Lung (tissue), 12 donors: ENCODE data around the gene PGM2L1. TPM values are rescaled to one million over a fixed set of nuclear protein-coding genes. Genes with fewer than 3 reads are reported as not detected.

Experiments used
- ATAC-seq: fragments of 200-7000 bp; cut with Tn5 transposase; one replicate; pipeline ENCODE4 v1.9.1; 2020; ENCODE audit warnings: moderate number of reproducible peaks; ENCODE audit not compliant: insufficient read depth, low FRiP score
- DNase-seq, 3 donors: peaks; one replicate each; pipeline ENCODE4 v3.0.0-alpha.2; 2013 to 2017
- H3K27ac ChIP-seq, 2 donors: one replicate each; pipeline ENCODE4 v1.5.1; 2013; ENCODE audit warnings: mild to moderate bottlenecking in 2 of 2, moderate library complexity in 2 of 2, control low read depth in 1 of 2, inconsistent platforms in 1 of 2, low read depth in 1 of 2, low read length in 1 of 2
- H3K27me3 ChIP-seq, 3 donors: one replicate each; pipeline ENCODE4 v1.5.1; 2013; ENCODE audit warnings: low read length in 2 of 3; ENCODE audit not compliant: control insufficient read depth in 3 of 3, insufficient read depth in 3 of 3
- H3K36me3 ChIP-seq, 4 donors: one replicate each; pipeline ENCODE4 v1.5.1; 2013; ENCODE audit warnings: low read length in 4 of 4, mild to moderate bottlenecking in 1 of 4, moderate library complexity in 1 of 4; ENCODE audit not compliant: control insufficient read depth in 4 of 4, insufficient read depth in 4 of 4
- H3K4me1 ChIP-seq, 5 donors: one replicate each; pipeline ENCODE4 v1.5.1; 2013; ENCODE audit warnings: low read length in 5 of 5, mild to moderate bottlenecking in 2 of 5, moderate library complexity in 1 of 5; ENCODE audit not compliant: control insufficient read depth in 5 of 5, insufficient read depth in 5 of 5
- H3K4me3 ChIP-seq: one replicate; pipeline ENCODE4 v1.5.1; 2013; ENCODE audit warnings: mild to moderate bottlenecking, control low read depth, moderate library complexity
- H3K9ac ChIP-seq, 2 donors: one replicate each; pipeline ENCODE4 v1.5.1; 2013; ENCODE audit warnings: low read length in 2 of 2, control low read depth in 1 of 2; ENCODE audit not compliant: insufficient read depth in 1 of 2
- H3K9me3 ChIP-seq, 4 donors: one replicate each; pipeline ENCODE4 v1.5.1; 2013; ENCODE audit warnings: low read length in 3 of 4, mild to moderate bottlenecking in 1 of 4, moderate library complexity in 1 of 4; ENCODE audit not compliant: control insufficient read depth in 4 of 4, insufficient read depth in 3 of 4
- WGBS, 2 donors: extraction: QIAGEN DNeasy Blood & Tissue Kit; methylation state at CpG; one replicate each; pipeline ENCODE4 v1.1.7; 2013; 5-methylcytosine and 5-hydroxymethylcytosine counted together
- polyA plus RNA-seq, 2 donors: library from polyadenylated mRNA; stranded (reverse); fragments of 200-250 nt; gene quantifications; one replicate each; pipeline ENCODE4 v1.2.1, GENCODE V29; 2013
- total RNA-seq, 2 donors: library from RNA; depleted of rRNA in 1 of 2; stranded (reverse); fragments of >200 nt in 1 of 2; gene quantifications; one replicate each; pipeline ENCODE4 v1.2.1, GENCODE V29; 2014 to 2021
- TF ChIP-seq, protein P1 (sequence below): IDR thresholded peaks from 2 replicates; pipeline ENCODE4 v1.5.1; 2012; ENCODE audit warnings: mild to moderate bottlenecking; ENCODE audit errors: control extremely low read depth, extremely low read depth
- donor health status: control.
- donor health status: control.
- donor health status: Bipolar disorder and iron deficiency.
- donor health status: healthy.
- donor health status: DM: yes; HTN: yes; CAD: no.

The PGM2L1 gene
- total and polyA plus RNA-seq, 4 donors: 1.2 to 10.4 (median 5.1) TPM

- no peaks in the 10 kb centered on the region for H3K27me3 ChIP-seq
- no peak overlapping the region for H3K9ac ChIP-seq
- H3K4me3 ChIP-seq: no peak overlapping the region
- H3K4me1 ChIP-seq: peaks cover 7 to 51% (median 11%) of the 10 kb centered on the region in 5 donors
- TF ChIP-seq, protein P1, sequence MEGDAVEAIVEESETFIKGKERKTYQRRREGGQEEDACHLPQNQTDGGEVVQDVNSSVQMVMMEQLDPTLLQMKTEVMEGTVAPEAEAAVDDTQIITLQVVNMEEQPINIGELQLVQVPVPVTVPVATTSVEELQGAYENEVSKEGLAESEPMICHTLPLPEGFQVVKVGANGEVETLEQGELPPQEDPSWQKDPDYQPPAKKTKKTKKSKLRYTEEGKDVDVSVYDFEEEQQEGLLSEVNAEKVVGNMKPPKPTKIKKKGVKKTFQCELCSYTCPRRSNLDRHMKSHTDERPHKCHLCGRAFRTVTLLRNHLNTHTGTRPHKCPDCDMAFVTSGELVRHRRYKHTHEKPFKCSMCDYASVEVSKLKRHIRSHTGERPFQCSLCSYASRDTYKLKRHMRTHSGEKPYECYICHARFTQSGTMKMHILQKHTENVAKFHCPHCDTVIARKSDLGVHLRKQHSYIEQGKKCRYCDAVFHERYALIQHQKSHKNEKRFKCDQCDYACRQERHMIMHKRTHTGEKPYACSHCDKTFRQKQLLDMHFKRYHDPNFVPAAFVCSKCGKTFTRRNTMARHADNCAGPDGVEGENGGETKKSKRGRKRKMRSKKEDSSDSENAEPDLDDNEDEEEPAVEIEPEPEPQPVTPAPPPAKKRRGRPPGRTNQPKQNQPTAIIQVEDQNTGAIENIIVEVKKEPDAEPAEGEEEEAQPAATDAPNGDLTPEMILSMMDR: no peak
- DNase-seq (peak; percentile 92 to 99 (median 97)), ATAC-seq (peak; percentile 66)
- H3K36me3 ChIP-seq: no peaks in the 10 kb centered on the region
- peak overlapping the region in 1 of 2 donors; percentile 13 for H3K27ac ChIP-seq
- H3K9me3 ChIP-seq: no peaks in the 10 kb centered on the region
- 56 to 75% methylated on average over 7 of the region's 7 CpGs for WGBS, 2 donors
Observed at GRCh38 chr11:74325649-74326645, 72.3 kb downstream of the PGM2L1 start.

DNA sequence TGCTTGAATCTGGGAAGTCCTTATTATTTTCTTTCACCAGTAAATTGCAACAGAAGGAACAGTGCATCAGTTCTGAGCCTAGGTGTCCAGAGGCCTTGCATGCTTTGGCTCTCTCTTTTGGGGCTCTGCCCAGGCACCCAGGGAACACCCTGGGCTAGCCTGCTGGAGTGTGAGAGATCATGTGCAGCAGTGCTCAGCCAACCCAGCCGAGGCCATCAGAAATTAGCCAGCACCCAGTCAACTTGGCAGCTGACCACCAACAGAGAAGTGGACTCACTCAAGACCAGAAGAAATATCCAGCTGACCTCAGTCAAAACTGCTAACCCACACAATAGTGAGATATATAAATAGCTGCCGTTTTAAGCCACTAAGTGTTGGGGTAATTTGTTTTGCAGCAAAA, 75.6 kb downstream of the PGM2L1 start:
- Histone ChIP-seq H3K36me3 (no peaks in the 10 kb centered on the region), H3K4me1 (peaks cover 4 to 36% (median 14%) of the 10 kb centered on the region in 5 donors), H3K27ac (peak overlapping the region in 1 of 2 donors; percentile 12), H3K27me3 (no peaks in the 10 kb centered on the region), H3K9ac (no peak overlapping the region), H3K9me3 (peaks cover 0 to 4% (median 0%) of the 10 kb centered on the region in 4 donors), H3K4me3 (no peak overlapping the region)
- WGBS, 2 donors: 61 to 78% methylated on average over 2 of the region's 2 CpGs
- peak in 1 of 3 donors; percentile 33 for DNase-seq
- ATAC-seq: no peak
- TF ChIP-seq, protein P1: no peak

DNA sequence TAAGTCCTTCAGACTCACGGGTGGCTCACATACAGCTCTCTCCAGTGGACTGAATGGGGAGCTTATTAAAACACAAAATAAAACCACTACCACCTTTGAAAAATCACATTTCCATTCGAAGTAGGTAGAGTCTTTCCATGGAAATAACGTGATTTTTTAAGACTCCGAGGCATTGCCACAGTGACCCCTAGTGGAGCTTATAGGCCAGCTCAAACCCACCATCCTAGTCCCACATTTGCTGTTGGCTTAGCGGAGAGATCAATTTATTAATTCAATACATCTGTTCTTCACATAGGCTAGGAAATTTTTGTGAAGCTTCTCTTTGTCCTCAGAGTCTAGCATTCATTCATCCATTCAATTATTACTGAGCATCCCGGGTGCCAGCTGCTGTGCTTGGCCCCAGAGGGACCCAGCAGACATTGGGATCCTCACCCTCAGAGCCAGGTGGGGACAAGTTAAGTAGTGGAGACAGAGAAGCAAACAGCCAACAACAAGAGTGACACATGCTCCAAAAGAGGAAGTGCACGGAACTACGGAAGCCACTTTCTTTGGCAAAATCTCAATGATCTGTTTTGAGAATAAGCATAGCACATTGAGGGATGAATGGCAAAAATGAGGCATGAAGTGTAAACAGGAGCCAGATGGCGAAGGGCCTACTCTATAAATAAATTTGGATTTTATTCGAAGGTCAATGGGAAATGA, 76.6 kb downstream of the PGM2L1 start:
- no peak overlapping the region for H3K9ac ChIP-seq
- TF ChIP-seq, protein P1: no peak
- no peaks in the 10 kb centered on the region for H3K27me3 ChIP-seq
- no peak for ATAC-seq
- peaks cover 0 to 4% (median 2%) of the 10 kb centered on the region in 4 donors for H3K9me3 ChIP-seq
- 36 to 39% methylated on average over 10 of the region's 10 CpGs for WGBS, 2 donors
- no peaks in the 10 kb centered on the region for H3K36me3 ChIP-seq
- no peak overlapping the region for H3K27ac ChIP-seq
- H3K4me3 ChIP-seq: no peak overlapping the region
- DNase-seq: peak in 2 of 3 donors; percentile 70 to 75
- H3K4me1 ChIP-seq: peaks cover 4 to 31% (median 14%) of the 10 kb centered on the region in 5 donors
